AG04449 (cell line): ENCODE measurements around the gene ARID1B.

Experiments used
- CTCF ChIA-PET: fragments of 350-600 bp; formaldehyde crosslinking; extraction: SDS; loops from one replicate; lab custom pipeline; 2021; ENCODE audit warnings: antibody characterized with exemption; lab: Yijun Ruan, JAX
- POLR2A ChIA-PET: fragments of 400-600, 350-600 bp; formaldehyde crosslinking; extraction: SDS; loops from one replicate; lab custom pipeline; 2020; ENCODE audit warnings: antibody characterized with exemption, inconsistent platforms; lab: Yijun Ruan, JAX
- DNase-seq: peaks from one replicate; pipeline ENCODE4 v3.0.0-alpha.2; 2010; ENCODE audit warnings: low read depth, low spot score
- H3K4me3 ChIP-seq: 2 replicates; pipeline ENCODE4 v1.5.1; 2011; ENCODE audit warnings: low read depth, mild to moderate bottlenecking, control low read depth, low read length
- TF ChIP-seq, protein P1 (sequence below): IDR thresholded peaks from one replicate; pipeline ENCODE4 v1.5.1; 2011; ENCODE audit warnings: mild to moderate bottlenecking, moderate library complexity, low read length, control low read depth, inconsistent platforms; ENCODE audit not compliant: insufficient read depth; ENCODE audit errors: missing control alignments

ARID1B gene

DNA sequence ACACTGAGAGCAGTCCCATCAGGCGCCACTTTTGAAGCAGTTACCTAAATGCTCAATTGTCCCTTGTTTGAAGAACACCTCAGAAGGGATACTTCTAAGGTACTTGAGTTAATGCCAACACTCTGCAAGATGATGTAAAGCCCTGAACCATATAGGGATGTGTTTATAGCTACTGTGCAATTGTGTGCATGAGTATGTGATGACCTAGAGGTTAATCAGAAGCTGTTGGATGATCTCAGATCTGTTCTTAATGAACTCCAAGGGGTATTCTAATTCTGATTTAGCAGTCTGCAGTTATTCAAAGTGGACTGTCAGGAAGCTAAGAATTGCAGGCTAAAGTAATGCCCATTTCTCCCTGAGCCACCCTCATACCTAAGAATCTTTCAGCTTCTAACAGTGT is 387.8 kb downstream of the ARID1B start:
- no peak for DNase-seq
- ChIA-PET POLR2A (interaction anchor here (0.6 kb wide), 1 partner anchor 185 kb away, joined by 4 read pairs; no protein-coding TSS in a partner anchor), CTCF (interaction anchor here (0.7 to 2.5 kb wide), 7 partner anchors 7 to 120 kb away, joined by 3 to 7 read pairs (median 4); no protein-coding TSS in a partner anchor)

DNA sequence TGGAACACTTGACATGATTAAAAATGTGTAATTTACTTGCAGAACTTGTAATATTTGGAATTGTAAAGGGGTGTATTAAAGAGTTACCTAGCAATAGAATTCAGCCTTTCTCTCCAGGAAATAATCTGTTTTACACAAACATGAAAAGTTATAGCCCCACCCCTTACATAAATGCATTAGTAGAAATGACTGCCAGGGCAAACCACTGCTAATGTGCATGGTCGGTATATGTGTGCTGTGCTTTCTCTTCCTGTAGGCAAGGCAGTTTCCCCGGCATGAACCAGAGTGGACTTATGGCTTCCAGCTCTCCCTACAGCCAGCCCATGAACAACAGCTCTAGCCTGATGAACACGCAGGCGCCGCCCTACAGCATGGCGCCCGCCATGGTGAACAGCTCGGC is 389.6 kb downstream of the ARID1B start:
- ChIA-PET CTCF (no interaction called here), POLR2A (no interaction called here)
- TF ChIP-seq, protein P1, sequence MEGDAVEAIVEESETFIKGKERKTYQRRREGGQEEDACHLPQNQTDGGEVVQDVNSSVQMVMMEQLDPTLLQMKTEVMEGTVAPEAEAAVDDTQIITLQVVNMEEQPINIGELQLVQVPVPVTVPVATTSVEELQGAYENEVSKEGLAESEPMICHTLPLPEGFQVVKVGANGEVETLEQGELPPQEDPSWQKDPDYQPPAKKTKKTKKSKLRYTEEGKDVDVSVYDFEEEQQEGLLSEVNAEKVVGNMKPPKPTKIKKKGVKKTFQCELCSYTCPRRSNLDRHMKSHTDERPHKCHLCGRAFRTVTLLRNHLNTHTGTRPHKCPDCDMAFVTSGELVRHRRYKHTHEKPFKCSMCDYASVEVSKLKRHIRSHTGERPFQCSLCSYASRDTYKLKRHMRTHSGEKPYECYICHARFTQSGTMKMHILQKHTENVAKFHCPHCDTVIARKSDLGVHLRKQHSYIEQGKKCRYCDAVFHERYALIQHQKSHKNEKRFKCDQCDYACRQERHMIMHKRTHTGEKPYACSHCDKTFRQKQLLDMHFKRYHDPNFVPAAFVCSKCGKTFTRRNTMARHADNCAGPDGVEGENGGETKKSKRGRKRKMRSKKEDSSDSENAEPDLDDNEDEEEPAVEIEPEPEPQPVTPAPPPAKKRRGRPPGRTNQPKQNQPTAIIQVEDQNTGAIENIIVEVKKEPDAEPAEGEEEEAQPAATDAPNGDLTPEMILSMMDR, result no peak
- DNase-seq, result no peak
- no peak overlapping the region for H3K4me3 ChIP-seq

More for the DNA sequence above, 387.8 kb downstream of the ARID1B start:
- TF ChIP-seq, protein P1, result no peak
- no peak overlapping the region for H3K4me3 ChIP-seq

DNA sequence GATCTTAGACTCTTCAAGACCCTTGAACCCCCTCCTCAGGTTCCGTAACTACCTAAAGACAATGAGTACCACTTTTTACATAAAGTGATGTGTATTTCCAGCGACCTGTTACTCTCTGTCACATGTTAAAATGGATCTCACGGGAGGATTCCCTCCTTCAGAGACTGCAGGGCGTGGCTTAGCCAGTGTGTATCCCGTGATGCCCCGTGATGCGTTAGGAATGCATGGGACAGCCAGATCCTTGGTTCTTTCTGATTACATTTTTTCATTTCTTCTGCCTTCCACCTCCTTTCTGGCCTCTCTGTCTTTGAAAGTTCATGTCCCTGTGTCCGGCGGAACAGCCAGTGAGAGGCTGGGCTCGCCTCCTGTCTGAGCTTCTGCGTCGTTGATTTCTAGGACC is 390.7 kb downstream of the ARID1B start:
- TF ChIP-seq, protein P1, result no peak
- H3K4me3 ChIP-seq, result no peak overlapping the region
- POLR2A ChIA-PET, result no interaction called here
- CTCF ChIA-PET, result interaction anchor here (1.3 kb wide), 1 partner anchor 11 kb away, joined by 3 read pairs; no protein-coding TSS in a partner anchor
- no peak for DNase-seq

DNA sequence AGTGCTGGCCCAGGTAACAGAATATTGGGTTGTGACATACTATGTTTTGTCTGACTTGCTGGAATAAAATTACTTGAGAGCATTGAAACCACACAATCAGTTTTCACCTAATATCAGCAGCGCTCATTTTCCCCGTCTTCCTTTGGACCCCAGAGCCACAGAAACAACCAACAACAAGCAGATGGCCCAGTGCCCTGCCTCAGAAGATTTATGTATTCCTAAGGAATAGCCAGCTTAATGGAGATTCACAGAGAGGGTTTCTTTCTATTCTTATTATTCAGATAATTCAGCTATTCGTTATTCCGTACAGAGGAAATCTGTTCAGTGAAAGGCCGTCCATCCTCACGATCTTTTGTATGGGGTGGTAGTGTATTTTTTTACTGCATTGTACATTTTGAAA is 391.3 kb downstream of the ARID1B start:
- TF ChIP-seq, protein P1, result no peak
- ChIA-PET POLR2A (no interaction called here), CTCF (interaction anchor here (1.3 kb wide), 2 partner anchors 12 to 16 kb away, joined by 3 read pairs; no protein-coding TSS in a partner anchor)
- DNase-seq, result no peak
- no peak overlapping the region for H3K4me3 ChIP-seq

DNA sequence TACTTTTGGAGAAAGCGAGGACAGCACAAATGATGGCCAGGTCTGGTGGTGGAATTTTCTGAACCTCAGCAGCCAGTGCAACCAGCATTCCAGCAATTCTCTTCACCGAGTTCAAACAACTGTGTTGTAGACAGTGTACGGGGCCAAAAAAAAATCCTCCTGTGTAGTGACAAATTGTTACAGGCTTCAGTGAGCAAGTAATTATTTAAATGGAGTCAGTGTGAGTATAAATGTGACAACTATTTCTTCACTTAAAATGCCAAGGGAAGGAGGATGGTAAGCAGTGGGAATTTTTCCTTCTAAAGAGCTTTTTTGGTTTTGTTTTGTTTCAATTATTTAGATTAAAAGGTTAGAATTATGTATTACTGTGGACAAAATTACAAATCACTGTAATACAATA is 392.0 kb downstream of the ARID1B start:
- ChIA-PET POLR2A (no interaction called here), CTCF (interaction anchor here (0.7 to 1.3 kb wide), 3 partner anchors 12 to 138 kb away, joined by 3 read pairs; no protein-coding TSS in a partner anchor)
- TF ChIP-seq, protein P1, result no peak
- no peak overlapping the region for H3K4me3 ChIP-seq
- no peak for DNase-seq

DNA sequence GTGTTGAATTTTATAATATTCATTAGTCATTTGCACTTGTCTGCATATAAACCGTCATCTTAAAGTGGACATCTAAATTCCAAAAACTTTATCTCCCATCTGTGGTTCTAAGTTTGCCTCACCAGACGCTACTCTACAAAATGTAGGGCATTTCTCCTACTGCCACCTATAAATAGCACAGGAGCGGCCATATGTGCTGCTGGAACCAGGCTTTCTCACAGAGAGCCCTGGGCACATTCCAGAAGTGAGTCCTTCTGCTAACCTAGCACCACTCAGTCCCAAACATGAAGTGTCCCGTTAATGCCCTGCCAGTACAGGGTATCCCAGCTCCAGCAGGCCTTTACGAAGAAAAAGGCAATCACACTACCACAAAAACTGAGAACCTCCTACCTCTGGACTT is 392.5 kb downstream of the ARID1B start:
- ChIA-PET CTCF (interaction anchor here (0.5 to 1.0 kb wide), 3 partner anchors 11 to 389 kb away, joined by 3 read pairs; no protein-coding TSS in a partner anchor), POLR2A (no interaction called here)
- DNase-seq, result no peak
- H3K4me3 ChIP-seq, result no peak overlapping the region
- TF ChIP-seq, protein P1, result no peak
